NK-92 (cell line): ENCODE results near the gene SLC7A6OS.

Source experiments
- DNase-seq: peaks from one replicate; lab custom pipeline; 2025; ENCODE audit not compliant: unreplicated experiment; lab: John Stamatoyannopoulos, UW

The SLC7A6OS gene

DNA sequence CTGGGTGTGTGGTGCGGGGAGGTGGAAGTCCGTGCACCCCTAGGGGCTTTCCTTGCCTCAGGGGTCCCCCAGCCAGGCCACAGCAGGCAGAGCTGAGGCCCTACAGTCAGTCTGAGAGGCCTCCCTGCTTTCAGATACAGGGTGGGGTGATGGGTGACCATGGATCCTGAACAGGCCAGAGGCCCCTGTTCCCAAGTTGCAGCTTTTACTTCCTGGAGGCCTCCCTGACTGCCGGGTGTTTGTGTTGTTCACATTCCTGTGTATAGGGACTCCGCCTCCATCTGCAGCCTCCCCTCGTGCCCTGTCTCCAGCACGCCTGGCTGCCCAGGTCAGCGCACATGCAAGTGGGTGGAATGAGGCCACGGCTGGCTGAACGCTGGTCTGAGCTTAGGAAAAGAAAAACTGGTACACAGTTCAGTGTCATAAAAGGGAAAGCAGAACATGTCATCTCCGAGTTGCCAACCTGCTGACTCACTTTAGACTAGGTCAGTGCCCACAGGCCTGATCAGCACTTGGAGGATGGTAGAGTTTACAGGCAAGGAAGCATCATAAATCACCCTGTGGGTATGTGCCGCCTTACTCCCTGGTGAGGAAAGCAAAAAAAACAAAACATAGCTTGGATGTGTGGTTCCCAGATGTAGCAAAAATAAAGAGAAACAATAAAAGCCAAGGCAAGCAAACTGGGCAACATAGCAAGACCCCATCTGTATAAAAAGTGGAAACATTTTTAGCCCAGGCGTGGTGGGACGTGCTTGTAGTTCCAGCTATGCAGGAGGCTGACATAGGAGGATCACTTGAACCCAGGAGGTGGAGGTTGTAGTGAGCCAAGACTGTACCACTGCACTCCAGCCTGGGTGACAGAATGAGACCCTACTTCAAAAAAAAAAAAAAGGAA is 52.6 kb downstream of the SLC7A6OS start:
- DNase-seq: no peak

DNA sequence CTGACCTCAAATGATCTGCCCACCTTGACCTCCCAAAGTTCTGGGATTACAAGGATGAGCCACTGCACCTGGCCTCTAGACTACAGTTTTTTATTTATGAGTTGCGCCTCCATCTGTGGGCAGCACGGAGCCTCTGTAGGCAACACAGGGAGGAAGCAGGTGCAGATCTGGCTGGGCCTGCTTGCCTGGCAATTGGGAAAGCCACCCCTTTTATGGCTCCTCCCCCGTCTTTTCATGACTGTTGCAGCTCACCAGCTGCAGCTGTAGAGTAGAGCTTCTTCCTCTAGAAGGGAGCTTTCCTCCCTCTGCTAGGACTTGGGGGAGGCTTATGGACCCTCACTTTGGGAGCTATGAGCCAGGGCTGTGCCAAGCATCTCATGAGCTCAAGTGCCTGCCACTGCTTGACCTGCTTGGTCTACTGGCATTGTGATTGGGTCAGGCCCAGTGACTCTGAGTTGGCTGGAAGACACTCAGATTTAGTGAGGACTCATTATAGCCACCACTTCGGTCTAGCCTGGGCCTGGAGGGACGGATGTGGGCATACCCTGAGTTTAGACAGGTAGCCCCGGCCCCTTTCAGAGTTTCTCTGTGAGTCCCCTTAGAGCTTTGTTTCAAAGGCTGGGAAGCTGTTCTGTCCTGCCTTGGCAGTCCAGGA is 53.4 kb downstream of the SLC7A6OS start:
- DNase-seq: no peak

DNA sequence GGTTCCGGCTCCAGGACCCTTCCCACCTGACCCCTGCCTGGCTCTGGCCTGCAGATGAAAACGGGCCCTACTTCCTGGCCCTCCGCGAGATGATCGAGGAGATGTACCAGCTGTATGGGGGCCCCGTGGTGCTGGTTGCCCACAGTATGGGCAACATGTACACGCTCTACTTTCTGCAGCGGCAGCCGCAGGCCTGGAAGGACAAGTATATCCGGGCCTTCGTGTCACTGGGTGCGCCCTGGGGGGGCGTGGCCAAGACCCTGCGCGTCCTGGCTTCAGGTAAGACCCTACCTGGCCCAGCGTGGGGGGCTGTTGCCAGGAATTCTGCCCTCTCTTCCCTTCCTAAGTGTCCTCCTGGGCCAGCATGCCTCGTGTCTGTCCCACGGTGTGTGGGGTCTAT is 55.0 kb downstream of the SLC7A6OS start:
- no peak for DNase-seq

DNA sequence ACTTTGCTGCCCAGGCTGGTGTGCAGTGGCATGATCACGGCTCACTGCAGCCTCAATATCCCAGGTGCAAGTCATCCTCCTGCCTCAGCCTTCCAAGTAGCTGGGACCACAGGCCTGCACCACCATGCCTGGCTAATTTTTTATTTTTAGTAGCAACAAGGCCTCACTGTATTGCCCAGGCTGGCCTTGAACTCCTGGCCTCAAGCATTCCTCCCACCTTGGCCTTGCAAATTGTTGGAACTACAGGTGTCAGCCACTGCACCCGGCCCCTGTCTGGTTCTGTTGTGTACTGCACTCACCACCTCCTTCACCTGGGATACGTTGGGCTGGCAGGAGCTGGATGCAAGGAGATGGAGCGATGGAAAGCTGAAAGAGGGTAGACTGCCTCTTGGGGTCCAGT is 57.0 kb downstream of the SLC7A6OS start:
- no peak for DNase-seq

DNA sequence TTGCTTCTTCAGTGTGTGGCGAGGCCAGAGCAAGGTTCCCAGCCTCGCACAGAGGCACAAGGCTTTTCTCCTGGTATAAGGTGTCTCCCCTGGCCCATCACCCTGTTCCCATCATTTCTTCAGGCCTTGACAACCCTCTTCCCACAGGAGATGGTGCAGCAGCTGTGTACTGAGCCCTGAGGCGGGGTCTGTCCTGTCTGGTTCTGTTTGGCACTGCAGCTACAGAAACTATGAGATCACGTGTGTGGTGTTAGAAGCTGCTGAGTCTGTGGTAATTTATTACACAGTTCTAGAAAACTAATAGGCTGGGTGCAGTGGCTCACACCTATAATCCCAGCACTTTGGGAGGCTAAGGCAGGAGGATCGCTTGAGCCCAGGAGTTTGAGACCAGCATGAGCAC is 58.4 kb downstream of the SLC7A6OS start:
- no peak for DNase-seq

DNA sequence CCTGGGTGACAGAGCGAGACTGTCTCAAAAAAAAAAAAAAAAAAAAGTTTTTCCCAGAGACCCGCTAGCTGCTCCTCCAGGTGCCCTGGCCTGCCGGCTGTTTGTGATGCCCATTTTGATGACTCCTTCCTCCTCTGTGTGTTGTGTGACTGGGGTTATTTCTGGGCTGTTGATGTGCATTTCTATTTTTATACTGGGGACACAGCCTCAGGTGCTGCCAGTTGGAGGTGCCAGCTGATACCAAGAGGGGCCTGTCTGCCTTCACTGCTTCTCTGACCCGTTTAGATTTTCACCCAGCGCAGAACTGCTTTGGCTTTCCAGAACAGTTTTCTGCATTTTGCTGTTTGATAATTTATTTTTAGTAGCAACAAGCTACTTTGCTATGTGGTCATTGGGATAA is 58.9 kb downstream of the SLC7A6OS start:
- no peak for DNase-seq

DNA sequence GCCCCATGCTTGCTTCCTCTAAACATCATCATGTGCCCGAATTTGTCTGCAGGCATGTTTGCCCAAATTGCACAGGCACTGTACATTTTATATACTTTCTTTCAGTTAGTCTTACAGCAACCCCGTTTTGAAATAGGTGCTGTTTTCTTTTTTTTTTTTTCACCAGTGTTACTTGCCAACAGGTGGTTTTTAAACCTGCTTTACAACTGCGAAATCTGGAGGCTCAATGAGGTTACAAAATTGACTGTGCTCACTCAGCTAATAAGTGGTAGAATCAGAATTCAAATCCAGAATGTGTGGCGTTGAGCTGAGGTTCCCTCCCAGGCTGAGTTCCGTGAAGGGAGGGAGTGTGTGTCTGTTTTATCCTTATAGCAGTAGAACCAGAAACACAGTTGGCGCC is 59.8 kb downstream of the SLC7A6OS start:
- DNase-seq: no peak

DNA sequence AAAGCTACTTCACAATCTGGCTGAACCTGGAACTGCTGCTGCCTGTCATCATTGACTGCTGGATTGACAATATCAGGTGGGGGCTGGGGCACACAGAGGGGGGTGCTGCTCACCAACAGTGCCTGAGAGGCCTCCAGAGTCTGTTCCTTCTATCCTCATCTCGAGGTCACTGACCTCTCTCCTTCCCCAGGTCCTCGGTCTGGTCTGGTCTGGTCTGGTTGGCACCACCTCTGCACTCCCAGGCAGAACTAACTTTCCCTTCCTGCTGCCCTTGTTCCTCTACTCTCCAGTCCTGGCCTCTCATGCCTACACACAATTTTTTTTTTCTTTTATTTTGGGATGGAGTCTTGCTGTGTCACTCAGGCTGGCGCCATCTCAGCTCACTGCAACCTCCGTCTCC is 61.4 kb downstream of the SLC7A6OS start:
- no peak for DNase-seq
